HG03103 (cell line): ENCODE results near the gene HECTD2.
"Not testable (repeated sequence)": the region's sequence is repeated elsewhere in the genome, so short reads cannot be mapped to it uniquely, and the experiment has no call there.

Source experiments
- ATAC-seq: cut with Tn5 transposase; IDR thresholded peaks from one replicate; pipeline ENCODE4 v1.9.1; 2021; ENCODE audit warnings: low read depth; ENCODE audit not compliant: unreplicated experiment

HECTD2 gene

GRCh38 chr10:91472911-91473310 is 62.8 kb downstream of the HECTD2 start:
- ATAC-seq = no peak

GRCh38 chr10:91474009-91474408 is 63.9 kb downstream of the HECTD2 start:
- no peak for ATAC-seq

GRCh38 chr10:91477236-91477635 is 67.1 kb downstream of the HECTD2 start:
- no peak for ATAC-seq

GRCh38 chr10:91479583-91479982 is 69.4 kb downstream of the HECTD2 start:
- no peak for ATAC-seq

GRCh38 chr10:91487911-91488582 is 77.9 kb downstream of the HECTD2 start:
- no peak for ATAC-seq

GRCh38 chr10:91493313-91493712 is 83.2 kb downstream of the HECTD2 start:
- ATAC-seq = no peak

GRCh38 chr10:91495402-91495801 is 85.3 kb downstream of the HECTD2 start:
- no peak for ATAC-seq

- ATAC-seq = no peak
These were observed 85.9 kb downstream of the HECTD2 start for GRCh38 chr10:91496016-91496415.

GRCh38 chr10:91511549-91512330 is 101.6 kb downstream of the HECTD2 start:
- no peak for ATAC-seq

- ATAC-seq = no peak
These were observed 102.3 kb downstream of the HECTD2 start for GRCh38 chr10:91512458-91512857.

- no peak for ATAC-seq
These were observed 103.7 kb downstream of the HECTD2 start for GRCh38 chr10:91513598-91514424.

GRCh38 chr10:91514787-91515186 is 104.6 kb downstream of the HECTD2 start:
- ATAC-seq = no peak

- no peak for ATAC-seq
These were observed 107.2 kb downstream of the HECTD2 start for GRCh38 chr10:91517394-91517793.

- ATAC-seq = no peak
These were observed 109.9 kb downstream of the HECTD2 start for GRCh38 chr10:91519899-91520514.

GRCh38 chr10:91520661-91521060 is 110.5 kb downstream of the HECTD2 start:
- no peak for ATAC-seq

- no peak for ATAC-seq
These were observed 111.3 kb downstream of the HECTD2 start for GRCh38 chr10:91521439-91521838.

GRCh38 chr10:91525896-91526712 is 116.0 kb downstream of the HECTD2 start:
- ATAC-seq = no peak

- no peak for ATAC-seq
These were observed 117.9 kb downstream of the HECTD2 start for GRCh38 chr10:91528080-91528479.

GRCh38 chr10:91528768-91529167 is 118.6 kb downstream of the HECTD2 start:
- ATAC-seq = no peak

- ATAC-seq = not testable (repeated sequence)
These were observed 124.6 kb downstream of the HECTD2 start for GRCh38 chr10:91534789-91535188.
